ENCODE results near the gene ENTPD6. TPM values are rescaled to one million over a fixed set of nuclear protein-coding genes. Genes with fewer than 3 reads are reported as not detected.

Gene ENTPD6
- total and polyA plus RNA-seq, 11 donors: 58.7 to 200 (median 93.3) TPM

- ATAC-seq (no peak), DNase-seq (no peak)
- intact Hi-C loops (cut with DNase I): loop anchor here in 9 of 10 donors (2.0 to 10.0 kb wide), 6 partner anchors 48 to 252 kb away; partner anchors contain the start of genes ENTPD6 (in 5 of the 9), APMAP (in 1 of the 9) and VSX1 (in 1 of the 9)
- Histone ChIP-seq H3K27ac (peak overlapping the region in 11 of 12 donors; percentile 91 to 99 (median 96)), H3K4me3 (peak overlapping the region in 9 of 12 donors; percentile 72 to 99 (median 92)), H3K4me1 (peaks cover 0 to 43% (median 24%) of the 10 kb centered on the region in 12 donors), H3K27me3 (no peaks in the 10 kb centered on the region), H3K36me3 (no peaks in the 10 kb centered on the region), H3K9me3 (peaks cover 0 to 5% (median 0%) of the 10 kb centered on the region in 12 donors)
- WGBS, 4 donors: 62 to 71% (median 69%) methylated on average over 7 to 9 of the region's 9 CpGs
- TF ChIP-seq POLR2A (IDR thresholded peaks at IDR 0.05): no peak
- no peak for TF ChIP-seq CTCF (IDR thresholded peaks at IDR 0.05)
Observed at GRCh38 chr20:25246182-25246999, 50.9 kb downstream of the ENTPD6 start.

GRCh38 chr20:25247000-25247517 is 51.5 kb downstream of the ENTPD6 start:
- DNase-seq: peak; percentile 75 to 87 (median 80)
- intact Hi-C loops (cut with DNase I): loop anchor here in 9 of 10 donors (1.0 to 10.0 kb wide), 7 partner anchors 20 to 252 kb away; partner anchors contain the start of genes ENTPD6 (in 5 of the 9), APMAP (in 1 of the 9) and VSX1 (in 1 of the 9)
- H3K27me3 ChIP-seq: no peaks in the 10 kb centered on the region
- peak overlapping the region; percentile 72 to 99 (median 92) for H3K4me3 ChIP-seq
- H3K4me1 ChIP-seq: peaks cover 0 to 50% (median 24%) of the 10 kb centered on the region in 12 donors
- peaks cover 0 to 5% (median 0%) of the 10 kb centered on the region in 12 donors for H3K9me3 ChIP-seq
- ATAC-seq: peak; percentile 49 to 83 (median 79)
- no peaks in the 10 kb centered on the region for H3K36me3 ChIP-seq
- 9 to 12% (median 11%) methylated on average over 21 to 24 of the region's 24 CpGs for WGBS, 4 donors
- peak overlapping the region; percentile 86 to 99 (median 96) for H3K27ac ChIP-seq
- TF ChIP-seq CTCF (IDR thresholded peaks at IDR 0.05): peak; percentile 28 to 79 (median 56)
- no peak for TF ChIP-seq POLR2A (IDR thresholded peaks at IDR 0.05)

- WGBS, 4 donors: 0 to 1% (median 0%) methylated on average over 16 to 37 of the region's 37 CpGs
- Histone ChIP-seq H3K27me3 (no peaks in the 10 kb centered on the region), H3K36me3 (peaks cover 0 to under 1% (median 0%) of the 10 kb centered on the region in 9 donors), H3K4me3 (peak overlapping the region; percentile 72 to 99 (median 92)), H3K4me1 (peaks cover 0 to 54% (median 28%) of the 10 kb centered on the region in 12 donors), H3K27ac (peak overlapping the region; percentile 86 to 99 (median 96)), H3K9me3 (peaks cover 0 to 5% (median 0%) of the 10 kb centered on the region in 12 donors)
- DNase-seq (peak in 3 of 5 donors; percentile 66 to 84 (median 84)), ATAC-seq (peak; percentile 22 to 67 (median 61))
- intact Hi-C loops (cut with DNase I): loop anchor here in 9 of 10 donors (1.0 to 10.0 kb wide), 7 partner anchors 20 to 253 kb away; partner anchors contain the start of genes ENTPD6 (in 5 of the 9), APMAP (in 1 of the 9) and VSX1 (in 1 of the 9)
- TF ChIP-seq CTCF (IDR thresholded peaks at IDR 0.05) (no peak), POLR2A (IDR thresholded peaks at IDR 0.05) (no peak)
Observed at GRCh38 chr20:25247518-25247955, 52.0 kb downstream of the ENTPD6 start.

Data from heart left ventricle (tissue), 16 donors.